DOHH2 (cell line): ENCODE results near the gene PPM1M.
A peak's percentile ranks its signal among the peaks of the same experiment; 100 is the strongest.
"Not testable (repeated sequence)": the region's sequence is repeated elsewhere in the genome, so short reads cannot be mapped to it uniquely, and the experiment has no call there.

Experiments
- H3F3A ChIP-seq: fragments of 200-600 bp; sonication (generic), shearing (Covaris generic); 2 replicates; pipeline ENCODE4 v1.6.0; 2016; ENCODE audit warnings: antibody characterized with exemption, mild to moderate bottlenecking; ENCODE audit not compliant: control insufficient read depth, insufficient read depth
- H3K27ac ChIP-seq: fragments of 200-600 bp; sonication (generic); 2 replicates; pipeline ENCODE4 v1.5.1; 2014; ENCODE audit warnings: low read depth, mild to moderate bottlenecking, low read length, moderate library complexity
- H3K27me3 ChIP-seq: fragments of 200-600 bp; sonication (generic); 2 replicates; pipeline ENCODE4 v1.6.1; 2014; ENCODE audit warnings: mild to moderate bottlenecking, low read length, mixed read lengths; ENCODE audit not compliant: control insufficient read depth
- H3K36me3 ChIP-seq: fragments of 200-600 bp; sonication (generic); 2 replicates; pipeline ENCODE4 v1.6.1; 2014; ENCODE audit warnings: mild to moderate bottlenecking, low read length, moderate library complexity, mixed read lengths; ENCODE audit not compliant: control insufficient read depth
- H3K4me1 ChIP-seq: fragments of 200-600 bp; sonication (generic); 2 replicates; pipeline ENCODE4 v1.6.1; 2014; ENCODE audit warnings: mild to moderate bottlenecking, low read length, mixed read lengths; ENCODE audit not compliant: control insufficient read depth
- H3K4me2 ChIP-seq: fragments of 200-600 bp; sonication (generic); 2 replicates; pipeline ENCODE4 v1.6.0; 2014; ENCODE audit warnings: mild to moderate bottlenecking, low read length, moderate library complexity
- H3K4me3 ChIP-seq: fragments of 200-600 bp; sonication (generic); 2 replicates; pipeline ENCODE4 v1.5.1; 2014; ENCODE audit warnings: mild to moderate bottlenecking, low read length, mixed read lengths
- H3K79me2 ChIP-seq: fragments of 200-600 bp; sonication (generic); 2 replicates; pipeline ENCODE4 v1.6.1; 2014; ENCODE audit warnings: mild to moderate bottlenecking, low read length, mixed read lengths; ENCODE audit not compliant: control insufficient read depth
- H3K9me2 ChIP-seq: fragments of 200-600 bp; sonication (generic); replicated peaks from 2 replicates; pipeline ENCODE4 v1.6.1; 2014; ENCODE audit warnings: mild to moderate bottlenecking, low read length, mixed read lengths; ENCODE audit not compliant: control insufficient read depth
- H3K9me3 ChIP-seq: fragments of 200-600 bp; sonication (generic); 2 replicates; pipeline ENCODE4 v1.6.1; 2014; ENCODE audit warnings: antibody characterized with exemption, low read length, mixed read lengths; ENCODE audit not compliant: control insufficient read depth, insufficient read depth
- H4K20me1 ChIP-seq: fragments of 200-600 bp; sonication (generic); 2 replicates; pipeline ENCODE4 v1.6.0; 2014; ENCODE audit warnings: low read depth, mild to moderate bottlenecking, antibody characterized with exemption, low read length, moderate library complexity; ENCODE audit not compliant: control insufficient read depth, insufficient read depth
- CTCF ChIP-seq: fragments of 200-600 bp; sonication (generic); IDR thresholded peaks from one replicate; pipeline ENCODE4 v1.5.1; 2014; ENCODE audit warnings: antibody characterized with exemption, mild to moderate bottlenecking, low read depth, low read length; ENCODE audit not compliant: poor library complexity, severe bottlenecking
- EZH2phosphoT487 ChIP-seq: fragments of 200-600 bp; sonication (generic); IDR thresholded peaks from 2 replicates; pipeline ENCODE4 v1.6.1; 2017; ENCODE audit warnings: borderline replicate concordance, mild to moderate bottlenecking, antibody characterized with exemption, low read length, moderate library complexity, mixed read lengths

PPM1M gene

GRCh38 chr3:52281981-52282801 lies 36.6 kb downstream of the PPM1M start:
- no peak overlapping the region for H3K4me3 ChIP-seq
- peaks cover 23% of the 10 kb centered on the region for H3F3A ChIP-seq
- peaks cover 31% of the 10 kb centered on the region for H3K79me2 ChIP-seq
- H3K27me3 ChIP-seq = no peaks in the 10 kb centered on the region
- no peaks in the 10 kb centered on the region for H3K9me3 ChIP-seq
- H3K27ac ChIP-seq = no peak overlapping the region
- H4K20me1 ChIP-seq = no peaks in the 10 kb centered on the region
- H3K4me2 ChIP-seq = no peak overlapping the region
- no peaks in the 10 kb centered on the region for H3K9me2 ChIP-seq
- H3K4me1 ChIP-seq = peaks cover 16% of the 10 kb centered on the region
- peaks cover 9% of the 10 kb centered on the region for H3K36me3 ChIP-seq
- TF ChIP-seq CTCF = no peak
- no peak for TF ChIP-seq EZH2phosphoT487

- H3K27me3 ChIP-seq = no peaks in the 10 kb centered on the region
- no peak overlapping the region for H3K4me2 ChIP-seq
- H3K79me2 ChIP-seq = peaks cover 26% of the 10 kb centered on the region
- H4K20me1 ChIP-seq = no peaks in the 10 kb centered on the region
- H3K27ac ChIP-seq = no peak overlapping the region
- no peak overlapping the region for H3K4me3 ChIP-seq
- H3K9me3 ChIP-seq = no peaks in the 10 kb centered on the region
- no peaks in the 10 kb centered on the region for H3K9me2 ChIP-seq
- no peaks in the 10 kb centered on the region for H3K36me3 ChIP-seq
- no peak for TF ChIP-seq EZH2phosphoT487
- TF ChIP-seq CTCF = no peak
- peaks cover 23% of the 10 kb centered on the region for H3F3A ChIP-seq
- peaks cover 16% of the 10 kb centered on the region for H3K4me1 ChIP-seq
Measured at GRCh38 chr3:52283306-52283705, 37.7 kb downstream of the PPM1M start.

- H3K9me2 ChIP-seq, H3K4me2 ChIP-seq, H3K27ac ChIP-seq, H3K9me3 ChIP-seq, H3K4me3 ChIP-seq, H3K36me3 ChIP-seq, H3K27me3 ChIP-seq, H4K20me1 ChIP-seq: not testable (repeated sequence)
- peaks cover 25% of the 10 kb centered on the region for H3F3A ChIP-seq
- peaks cover 22% of the 10 kb centered on the region for H3K4me1 ChIP-seq
- peaks cover 28% of the 10 kb centered on the region for H3K79me2 ChIP-seq
Measured at GRCh38 chr3:52284051-52284450, 38.5 kb downstream of the PPM1M start.

- no peaks in the 10 kb centered on the region for H3K9me3 ChIP-seq
- no peak overlapping the region for H3K27ac ChIP-seq
- H3K36me3 ChIP-seq = peaks cover 10% of the 10 kb centered on the region
- no peaks in the 10 kb centered on the region for H4K20me1 ChIP-seq
- TF ChIP-seq EZH2phosphoT487 (no peak), CTCF (no peak)
- H3K4me3 ChIP-seq = peak overlapping the region; percentile 91
- peaks cover 13% of the 10 kb centered on the region; the same call in 1 of the 2 replicates for H3F3A ChIP-seq
- H3K27me3 ChIP-seq = no peaks in the 10 kb centered on the region
- H3K4me2 ChIP-seq = peak overlapping the region; percentile 85
- peaks cover 16% of the 10 kb centered on the region for H3K4me1 ChIP-seq
- H3K79me2 ChIP-seq = peaks cover 28% of the 10 kb centered on the region
- no peaks in the 10 kb centered on the region for H3K9me2 ChIP-seq
Measured at GRCh38 chr3:52286777-52287110, 41.2 kb downstream of the PPM1M start.
